Measurements from ENCODE around the gene PREX1.

PREX1 gene

DNA sequence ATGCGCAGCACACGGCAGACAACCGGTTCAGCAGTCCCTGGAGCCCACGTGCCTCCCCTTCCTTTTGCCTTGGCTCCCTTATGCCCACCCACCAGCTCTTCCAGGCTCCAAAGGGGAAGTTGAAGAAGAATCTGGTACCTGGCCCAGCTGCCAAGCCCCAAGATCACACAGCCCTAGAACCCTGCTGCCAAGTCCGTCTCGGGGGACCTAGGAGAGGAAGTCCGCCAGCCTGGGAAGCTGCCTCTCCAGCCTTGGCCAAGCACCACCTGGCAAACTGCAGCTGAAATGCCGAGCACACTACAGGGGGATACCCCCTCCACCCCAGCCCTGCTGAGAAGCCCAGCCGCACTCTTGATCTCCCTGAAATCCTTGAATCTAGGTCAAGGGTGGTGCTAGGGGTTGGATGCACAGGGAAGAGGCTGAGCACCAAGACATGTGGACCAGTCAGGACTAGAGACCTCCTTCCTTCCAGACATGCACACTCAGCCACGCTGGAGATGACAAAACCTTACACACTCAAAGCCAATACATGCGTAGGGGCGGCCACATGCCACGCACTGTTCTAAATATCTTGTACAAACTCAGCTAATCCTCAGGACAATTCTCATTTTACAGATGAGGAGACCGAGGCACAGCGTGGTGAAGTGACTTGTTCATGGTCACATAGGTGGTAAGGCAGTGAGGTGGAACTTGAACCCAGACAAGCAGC, 124.1 kb downstream of the PREX1 start:
- H4K20me1 ChIP-seq (ENCODE audit: insufficient read depth) = no peaks in the 10 kb centered on the region
- H3K27me3 ChIP-seq (ENCODE audit: insufficient read depth, low read depth) = no peaks in the 10 kb centered on the region; the same call in 1 of the 2 replicates
- H3K27ac ChIP-seq = no peak overlapping the region
- H3K79me2 ChIP-seq (ENCODE audit: insufficient read depth, low read depth) = no peaks in the 10 kb centered on the region
- no peak overlapping the region for H3K4me2 ChIP-seq
- TF ChIP-seq, protein P1, sequence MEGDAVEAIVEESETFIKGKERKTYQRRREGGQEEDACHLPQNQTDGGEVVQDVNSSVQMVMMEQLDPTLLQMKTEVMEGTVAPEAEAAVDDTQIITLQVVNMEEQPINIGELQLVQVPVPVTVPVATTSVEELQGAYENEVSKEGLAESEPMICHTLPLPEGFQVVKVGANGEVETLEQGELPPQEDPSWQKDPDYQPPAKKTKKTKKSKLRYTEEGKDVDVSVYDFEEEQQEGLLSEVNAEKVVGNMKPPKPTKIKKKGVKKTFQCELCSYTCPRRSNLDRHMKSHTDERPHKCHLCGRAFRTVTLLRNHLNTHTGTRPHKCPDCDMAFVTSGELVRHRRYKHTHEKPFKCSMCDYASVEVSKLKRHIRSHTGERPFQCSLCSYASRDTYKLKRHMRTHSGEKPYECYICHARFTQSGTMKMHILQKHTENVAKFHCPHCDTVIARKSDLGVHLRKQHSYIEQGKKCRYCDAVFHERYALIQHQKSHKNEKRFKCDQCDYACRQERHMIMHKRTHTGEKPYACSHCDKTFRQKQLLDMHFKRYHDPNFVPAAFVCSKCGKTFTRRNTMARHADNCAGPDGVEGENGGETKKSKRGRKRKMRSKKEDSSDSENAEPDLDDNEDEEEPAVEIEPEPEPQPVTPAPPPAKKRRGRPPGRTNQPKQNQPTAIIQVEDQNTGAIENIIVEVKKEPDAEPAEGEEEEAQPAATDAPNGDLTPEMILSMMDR (conservative IDR thresholded peaks at IDR 0.05; ENCODE audit: low read depth, low read length) = no peak
- no peak overlapping the region for H3K9ac ChIP-seq
- no peaks in the 10 kb centered on the region for H3K36me3 ChIP-seq (ENCODE audit: insufficient read depth)
- no peak overlapping the region for H2AFZ ChIP-seq (ENCODE audit: low read depth)
- H3K4me3 ChIP-seq (IDR thresholded peaks at IDR 0.05; ENCODE audit: insufficient read depth, low read depth, low read length) = no peak overlapping the region
- H3K4me1 ChIP-seq (ENCODE audit: low read depth, poor library complexity, severe bottlenecking) = no peaks in the 10 kb centered on the region

DNA sequence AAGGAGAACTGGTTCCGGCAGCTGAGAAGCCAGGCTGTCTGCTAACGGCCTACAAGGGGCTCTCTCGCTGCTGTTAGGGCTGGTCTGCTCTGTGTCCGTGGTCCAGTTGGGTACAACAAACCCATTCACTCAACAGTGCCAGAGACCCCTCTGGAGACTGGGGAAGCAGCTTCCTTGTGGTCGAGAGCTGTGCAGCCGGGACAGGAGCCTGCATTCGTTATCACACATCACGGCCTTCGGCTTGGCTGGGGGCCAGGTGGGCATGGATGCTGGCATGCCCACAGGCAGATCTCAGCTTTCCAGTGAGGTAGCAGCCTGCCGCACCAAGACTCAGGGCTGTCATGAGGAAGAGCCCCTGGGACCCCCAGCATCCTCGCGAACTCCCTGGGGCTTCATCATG, 124.7 kb downstream of the PREX1 start:
- H3K27ac ChIP-seq = no peak overlapping the region
- no peaks in the 10 kb centered on the region for H3K4me1 ChIP-seq (ENCODE audit: low read depth, poor library complexity, severe bottlenecking)

DNA sequence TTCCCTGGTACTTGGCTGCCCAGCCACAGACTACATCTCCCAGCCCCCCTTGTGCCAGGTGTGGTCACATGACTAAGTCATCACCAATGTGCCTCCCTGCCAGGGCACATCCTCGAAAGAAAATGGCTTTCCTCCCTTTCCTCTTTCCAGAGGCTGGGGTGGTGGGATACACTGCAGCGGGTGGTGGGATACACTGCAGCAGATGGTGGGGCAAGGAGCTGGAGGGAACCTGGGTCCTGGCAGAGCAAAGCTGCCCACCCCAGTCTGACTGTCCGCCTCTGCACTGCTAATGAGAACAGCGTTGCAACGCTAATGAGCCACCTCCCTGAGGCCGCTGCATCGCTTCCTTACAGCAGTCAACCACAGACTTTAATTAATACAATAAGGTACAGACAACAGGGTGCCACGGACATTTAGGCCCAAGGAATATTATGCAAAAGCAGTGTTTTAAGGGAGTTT, 125.3 kb downstream of the PREX1 start:
- H3K36me3 ChIP-seq (ENCODE audit: insufficient read depth) = no peaks in the 10 kb centered on the region
- no peaks in the 10 kb centered on the region for H3K79me2 ChIP-seq (ENCODE audit: insufficient read depth, low read depth)
- TF ChIP-seq, protein P1 (conservative IDR thresholded peaks at IDR 0.05; ENCODE audit: low read depth, low read length) = no peak
- H4K20me1 ChIP-seq (ENCODE audit: insufficient read depth) = no peaks in the 10 kb centered on the region
- no peak overlapping the region for H3K4me2 ChIP-seq
- H2AFZ ChIP-seq (ENCODE audit: low read depth) = no peak overlapping the region
- H3K4me1 ChIP-seq (ENCODE audit: low read depth, poor library complexity, severe bottlenecking) = no peaks in the 10 kb centered on the region
- no peak overlapping the region for H3K27ac ChIP-seq
- H3K4me3 ChIP-seq (IDR thresholded peaks at IDR 0.05; ENCODE audit: insufficient read depth, low read depth, low read length) = no peak overlapping the region
- H3K27me3 ChIP-seq (ENCODE audit: insufficient read depth, low read depth) = no peaks in the 10 kb centered on the region; the same call in 1 of the 2 replicates
- no peak overlapping the region for H3K9ac ChIP-seq

More for the DNA sequence above, 124.7 kb downstream of the PREX1 start:
- Histone ChIP-seq H3K79me2 (ENCODE audit: insufficient read depth, low read depth) (no peaks in the 10 kb centered on the region), H3K4me3 (IDR thresholded peaks at IDR 0.05; ENCODE audit: insufficient read depth, low read depth, low read length) (no peak overlapping the region), H3K27me3 (ENCODE audit: insufficient read depth, low read depth) (no peaks in the 10 kb centered on the region; the same call in 1 of the 2 replicates), H3K4me2 (no peak overlapping the region), H3K36me3 (ENCODE audit: insufficient read depth) (no peaks in the 10 kb centered on the region), H4K20me1 (ENCODE audit: insufficient read depth) (no peaks in the 10 kb centered on the region), H3K9ac (no peak overlapping the region), H2AFZ (ENCODE audit: low read depth) (no peak overlapping the region)
- TF ChIP-seq, protein P1 (conservative IDR thresholded peaks at IDR 0.05; ENCODE audit: low read depth, low read length) = no peak

DNA sequence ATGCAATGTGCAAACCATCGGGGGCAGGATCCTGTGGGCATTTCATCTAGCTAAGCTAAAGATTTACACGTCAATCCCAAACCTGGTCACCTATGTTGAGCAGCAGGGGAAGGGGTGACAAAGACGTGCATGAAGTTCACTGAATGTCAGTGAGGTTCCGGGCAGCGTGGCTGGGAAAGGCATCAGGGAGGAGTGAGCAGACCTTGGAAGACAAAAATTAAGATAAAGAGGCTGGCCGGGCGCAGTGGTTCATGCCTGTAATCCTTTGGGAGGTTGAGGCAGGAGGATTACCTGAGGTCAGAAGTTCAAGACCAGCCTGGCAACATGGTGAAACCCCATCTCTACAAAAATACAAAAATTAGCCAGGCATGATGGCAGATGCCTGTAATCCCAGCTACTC, 126.1 kb downstream of the PREX1 start:
- no peaks in the 10 kb centered on the region for H4K20me1 ChIP-seq (ENCODE audit: insufficient read depth)
- no peaks in the 10 kb centered on the region for H3K4me1 ChIP-seq (ENCODE audit: low read depth, poor library complexity, severe bottlenecking)
- H3K79me2 ChIP-seq (ENCODE audit: insufficient read depth, low read depth) = no peaks in the 10 kb centered on the region
- no peak overlapping the region for H3K4me2 ChIP-seq
- H3K27ac ChIP-seq = no peak overlapping the region
- no peaks in the 10 kb centered on the region for H3K36me3 ChIP-seq (ENCODE audit: insufficient read depth)
- TF ChIP-seq, protein P1 (conservative IDR thresholded peaks at IDR 0.05; ENCODE audit: low read depth, low read length) = no peak
- H3K27me3 ChIP-seq (ENCODE audit: insufficient read depth, low read depth) = no peaks in the 10 kb centered on the region; the same call in 1 of the 2 replicates
- H3K4me3 ChIP-seq (IDR thresholded peaks at IDR 0.05; ENCODE audit: insufficient read depth, low read depth, low read length) = no peak overlapping the region
- H3K9ac ChIP-seq = no peak overlapping the region
- no peak overlapping the region for H2AFZ ChIP-seq (ENCODE audit: low read depth)
